A172 (cell line): ENCODE data around the gene GJC2. TPM values are rescaled to one million over a fixed set of nuclear protein-coding genes. Genes with fewer than 3 reads are reported as not detected.
"Not testable (repeated sequence)": the region's sequence is repeated elsewhere in the genome, so short reads cannot be mapped to it uniquely, and the experiment has no call there.

Experiments
- DNase-seq: peaks from one replicate; pipeline ENCODE4 v3.0.0-alpha.2; 2015; ENCODE audit warnings: low spot score
- total RNA-seq: library from RNA; depleted of rRNA; stranded (reverse); fragments of >200 nt; shearing (Covaris generic); gene quantifications from 2 replicates; pipeline ENCODE4 v1.2.3, GENCODE V29; 2014; rRNA removed

The GJC2 gene
- total RNA-seq: 6.6 and 16.8 TPM in 2 replicates

GRCh38 chr1:228149406-228150119 lies at the start of gene GJC2:
TSS of gene GJC2 (plus strand) at chr1:228149930. CDS start at chr1:228157759, 7,829 bp downstream.
- peak; percentile 89 for DNase-seq

GRCh38 chr1:228100822-228101613 lies 48.7 kb upstream of the GJC2 start:
- DNase-seq: no peak

- no peak for DNase-seq
Observed at GRCh38 chr1:228101614-228101993, 48.1 kb upstream of the GJC2 start.

GRCh38 chr1:228101994-228102790 lies 47.5 kb upstream of the GJC2 start:
- DNase-seq: no peak

- DNase-seq: peak; percentile 83
Observed at GRCh38 chr1:228102791-228103620, 46.7 kb upstream of the GJC2 start, which contains the start of gene C1orf35. TSS of gene C1orf35 (minus strand) at chr1:228103325. CDS start at chr1:228103227, 98 bp downstream.

GRCh38 chr1:228104526-228105269 lies 45.0 kb upstream of the GJC2 start:
- DNase-seq: no peak

- DNase-seq: no peak
Observed at GRCh38 chr1:228105270-228105995, 44.3 kb upstream of the GJC2 start.

- no peak for DNase-seq
Observed at GRCh38 chr1:228105996-228106799, 43.5 kb upstream of the GJC2 start.

- no peak for DNase-seq
Observed at GRCh38 chr1:228106800-228107054, 43.0 kb upstream of the GJC2 start.

GRCh38 chr1:228107636-228108035 lies 42.1 kb upstream of the GJC2 start:
- no peak for DNase-seq

- no peak for DNase-seq
Observed at GRCh38 chr1:228108055-228108690, 41.6 kb upstream of the GJC2 start.

GRCh38 chr1:228108742-228109072 lies 41.0 kb upstream of the GJC2 start:
- no peak for DNase-seq

GRCh38 chr1:228109073-228109961 lies 40.4 kb upstream of the GJC2 start, which contains the start of gene MRPL55:
TSS of gene MRPL55 (minus strand) at chr1:228109299. CDS start at chr1:228108260, 1,039 bp downstream.
- peak; percentile 94 for DNase-seq

- peak; percentile 36 for DNase-seq
Observed at GRCh38 chr1:228109962-228110488, 39.7 kb upstream of the GJC2 start.

GRCh38 chr1:228110556-228110955 lies 39.2 kb upstream of the GJC2 start:
- DNase-seq: no peak

GRCh38 chr1:228111315-228111714 lies 38.4 kb upstream of the GJC2 start:
- not testable (repeated sequence) for DNase-seq

GRCh38 chr1:228112167-228112566 lies 37.6 kb upstream of the GJC2 start:
- DNase-seq: no peak
